GM18867 (cell line): ENCODE results near the gene CFAP57.

Experiments used
- ATAC-seq: cut with Tn5 transposase; IDR thresholded peaks from one replicate; pipeline ENCODE4 v1.9.1; 2021; ENCODE audit warnings: mild to moderate bottlenecking, moderate library complexity; ENCODE audit not compliant: unreplicated experiment

Gene CFAP57

DNA sequence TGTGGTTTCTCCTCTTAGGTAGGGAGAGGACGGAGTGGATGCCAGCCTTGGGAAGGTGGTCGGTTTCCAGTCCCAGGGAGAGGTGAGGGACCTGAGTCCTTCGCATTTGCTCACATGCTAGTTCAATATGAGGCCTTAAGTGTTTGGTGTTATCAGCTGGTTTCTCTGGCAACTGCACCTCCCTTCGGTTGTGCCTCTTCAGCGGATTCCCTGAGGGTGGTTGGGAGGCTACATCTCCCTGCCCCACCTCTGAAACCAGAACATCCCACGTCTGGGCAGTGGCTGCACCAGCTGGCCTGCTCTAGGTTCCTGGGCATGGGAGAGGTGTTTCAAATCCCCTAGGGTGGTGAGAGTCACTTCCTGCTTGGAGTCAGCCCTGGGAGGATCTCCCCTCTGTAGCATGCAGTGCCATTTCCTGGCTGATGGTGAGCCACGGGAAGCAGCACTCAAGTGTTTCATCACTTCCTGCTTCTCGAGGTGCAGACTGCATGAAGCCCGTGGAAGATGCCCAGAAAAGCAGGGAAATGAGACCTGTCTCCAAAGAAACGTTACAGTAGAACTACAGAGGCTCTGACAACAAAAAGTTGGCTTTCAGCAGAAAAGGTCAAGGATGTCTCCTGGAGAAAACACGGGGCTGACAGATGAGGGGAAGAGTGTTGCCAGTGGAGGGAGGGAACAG lies 102.1 kb downstream of the CFAP57 start:
- ATAC-seq = no peak

- ATAC-seq = no peak
Measured at GRCh38 chr1:43274804-43275180, 102.7 kb downstream of the CFAP57 start.

GRCh38 chr1:43275826-43276620 lies 103.9 kb downstream of the CFAP57 start:
- ATAC-seq = no peak

DNA sequence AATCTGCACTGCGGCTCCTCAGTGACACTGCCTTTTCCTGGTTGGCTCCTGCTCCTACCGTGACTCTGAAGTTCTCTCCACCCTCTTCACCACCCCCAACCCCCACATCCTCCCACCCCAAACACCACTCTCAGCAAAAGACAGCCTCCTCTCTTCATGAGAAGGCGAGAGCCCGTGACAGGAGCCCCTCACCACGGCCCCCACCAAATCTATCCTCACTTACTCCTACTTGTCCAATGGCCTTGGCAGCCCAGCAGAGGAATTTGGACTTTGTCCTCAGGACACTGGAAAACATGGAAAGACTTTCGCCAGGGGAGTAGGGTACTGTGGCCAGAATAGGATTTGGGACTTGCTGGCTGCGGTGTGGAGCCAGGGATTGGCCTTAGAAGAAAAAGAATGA lies 104.5 kb downstream of the CFAP57 start:
- no peak for ATAC-seq

- ATAC-seq = no peak
Measured at GRCh38 chr1:43277116-43277876, 105.2 kb downstream of the CFAP57 start.

- ATAC-seq = no peak
Measured at GRCh38 chr1:43279161-43279560, 107.0 kb downstream of the CFAP57 start.

DNA sequence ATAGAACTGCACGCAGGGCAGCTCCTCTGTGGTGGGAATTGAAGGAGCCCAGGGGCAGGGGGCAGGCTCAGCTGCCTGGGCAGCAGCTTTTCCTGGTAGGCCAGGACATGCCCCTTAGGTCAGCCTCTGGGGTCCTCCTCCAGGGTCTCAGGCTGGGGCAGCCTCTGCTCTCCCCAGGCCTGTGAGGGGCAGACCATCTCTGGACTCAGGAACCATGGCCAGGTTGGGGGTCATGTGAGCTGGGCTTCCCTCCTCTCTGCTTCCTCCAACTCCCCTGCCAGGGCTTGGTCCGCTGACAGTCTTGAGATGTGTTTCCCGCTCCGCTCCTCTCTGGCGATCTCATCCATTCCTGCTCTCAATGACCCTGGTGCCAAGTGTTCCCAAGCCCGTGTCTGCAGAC lies 107.5 kb downstream of the CFAP57 start:
- no peak for ATAC-seq

DNA sequence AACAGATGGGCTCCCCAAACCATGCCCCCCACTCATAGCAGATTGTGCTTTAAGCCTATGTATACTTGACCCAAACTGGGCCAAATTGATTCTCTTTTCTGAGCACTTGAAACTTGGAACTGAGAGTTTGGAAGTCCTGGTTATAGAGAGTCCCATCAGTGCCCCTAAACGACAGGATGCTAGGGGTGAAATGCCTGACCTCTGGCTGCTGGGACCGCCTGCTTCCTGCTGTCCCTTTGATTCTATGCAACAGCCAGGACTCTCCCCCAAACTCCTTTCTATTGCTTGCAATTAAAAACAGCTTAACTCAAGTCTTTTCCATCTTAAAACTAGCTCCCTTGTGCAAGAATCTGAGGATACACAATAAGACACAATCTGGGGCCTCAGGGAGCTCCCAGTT lies 108.6 kb downstream of the CFAP57 start:
- no peak for ATAC-seq

DNA sequence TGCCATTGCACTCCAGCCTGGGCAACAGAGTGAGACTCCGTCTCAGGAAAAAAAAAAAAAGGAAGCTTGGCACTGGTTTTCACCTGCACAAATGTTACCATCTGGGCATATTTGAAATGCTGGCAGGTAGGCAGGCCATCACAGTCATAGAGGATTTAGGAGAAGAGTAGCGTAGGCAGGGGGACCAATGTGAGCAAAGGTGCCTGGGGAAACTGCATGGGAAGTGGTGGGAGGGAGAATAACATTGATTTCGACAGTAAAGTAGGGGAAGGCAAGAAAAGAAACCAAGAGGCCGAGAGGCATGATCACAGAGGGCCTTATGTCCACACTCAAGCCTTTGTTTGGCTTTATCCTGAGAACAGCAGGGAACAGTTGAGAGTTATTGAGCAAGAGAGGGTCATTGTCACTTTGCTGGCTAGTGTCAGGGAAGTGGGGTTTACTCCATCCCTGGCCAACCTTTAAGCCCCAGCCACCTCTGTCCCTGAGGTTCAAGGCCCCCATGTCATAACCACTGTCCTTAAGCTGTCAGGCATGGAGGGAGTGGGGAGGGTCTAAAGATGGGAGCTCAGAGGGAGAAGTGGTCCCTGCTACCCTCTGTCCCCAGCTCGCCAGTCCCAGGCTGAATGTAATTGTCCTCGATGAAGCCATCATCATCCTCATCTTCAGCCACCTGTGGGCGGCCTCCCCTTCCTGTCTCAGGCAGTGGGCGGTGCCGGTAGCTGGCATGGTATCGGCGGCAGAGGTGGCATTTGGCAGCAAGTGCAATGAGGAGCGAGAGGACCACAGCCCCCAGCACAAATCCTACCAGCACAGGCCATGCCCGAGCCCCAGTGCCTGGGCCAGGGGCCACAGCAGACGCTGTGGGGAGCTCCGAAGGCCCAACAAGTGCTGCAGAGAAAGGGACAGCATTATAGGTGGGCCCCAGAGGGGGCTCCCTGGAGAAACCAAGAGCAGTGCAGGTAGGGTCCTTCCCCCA lies 110.4 kb downstream of the CFAP57 start:
- ATAC-seq = no peak

- ATAC-seq = no peak
Measured at GRCh38 chr1:43284065-43284464, 111.9 kb downstream of the CFAP57 start.

DNA sequence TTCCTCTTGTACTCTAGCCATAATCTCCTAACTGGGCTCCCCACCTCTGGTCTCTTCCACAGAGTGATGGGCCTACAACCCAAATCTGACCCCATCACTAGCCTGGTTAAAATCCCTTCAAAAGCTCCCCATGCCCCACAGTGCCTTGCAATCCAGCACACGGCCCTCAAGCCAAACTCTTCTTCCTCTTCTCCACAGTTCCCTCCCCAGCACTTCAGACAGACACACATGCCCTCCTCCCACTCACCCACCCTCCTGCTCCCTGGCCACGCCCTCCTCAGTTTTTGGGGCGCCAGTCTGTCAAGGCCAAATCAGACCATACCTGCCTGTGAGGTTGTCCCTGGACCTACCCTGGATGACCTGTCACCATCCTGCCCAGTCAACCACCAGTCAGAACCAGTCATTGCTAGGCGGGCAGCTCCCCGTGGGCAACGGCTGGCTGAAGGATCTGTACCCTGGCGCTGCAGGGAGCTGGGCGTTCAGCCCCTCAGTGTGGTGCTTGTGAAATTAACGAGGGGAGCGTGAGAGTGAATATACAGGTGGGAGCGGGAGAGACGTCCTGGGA lies 112.5 kb downstream of the CFAP57 start:
- ATAC-seq = no peak

DNA sequence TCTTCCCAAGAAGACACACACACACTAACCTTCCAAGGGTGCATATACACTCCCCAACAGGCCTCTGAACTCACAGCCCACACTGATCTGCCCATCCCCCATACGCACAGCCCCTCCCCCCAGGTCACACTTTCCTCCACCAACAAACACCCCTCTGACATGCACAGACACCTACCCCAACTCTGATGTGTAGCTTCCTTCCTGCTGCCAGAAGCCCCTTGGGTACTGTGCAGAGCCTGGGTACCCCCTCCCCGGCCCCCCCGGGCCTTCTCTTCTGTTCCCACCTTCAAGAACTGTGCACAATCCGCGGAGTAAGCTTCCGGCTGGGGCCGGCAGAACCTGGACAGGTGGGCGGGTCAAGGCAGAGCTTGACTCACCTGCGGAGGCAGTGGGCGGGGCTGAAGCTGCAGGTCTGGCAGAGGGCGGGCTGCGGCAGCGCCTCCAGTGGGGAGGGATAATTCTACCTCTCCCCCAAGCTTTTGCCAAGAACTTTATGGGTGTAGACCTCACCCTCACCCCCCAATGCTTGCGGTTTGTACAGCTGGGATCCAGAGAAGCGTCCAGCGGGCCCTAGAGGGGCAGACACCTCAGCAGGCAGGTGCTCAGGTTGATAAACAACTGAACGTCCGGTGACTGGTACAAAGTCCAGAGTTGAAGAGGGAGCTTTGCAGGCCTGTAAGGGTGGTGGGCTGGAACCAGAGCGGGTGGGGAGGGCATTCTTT lies 113.3 kb downstream of the CFAP57 start, which contains the start of gene C1orf210:
C1orf210 (minus strand) TSS at position 313 of the 722 bp plus-strand sequence. CDS start 2,311 bp downstream, outside the sequence.
- ATAC-seq = no peak

DNA sequence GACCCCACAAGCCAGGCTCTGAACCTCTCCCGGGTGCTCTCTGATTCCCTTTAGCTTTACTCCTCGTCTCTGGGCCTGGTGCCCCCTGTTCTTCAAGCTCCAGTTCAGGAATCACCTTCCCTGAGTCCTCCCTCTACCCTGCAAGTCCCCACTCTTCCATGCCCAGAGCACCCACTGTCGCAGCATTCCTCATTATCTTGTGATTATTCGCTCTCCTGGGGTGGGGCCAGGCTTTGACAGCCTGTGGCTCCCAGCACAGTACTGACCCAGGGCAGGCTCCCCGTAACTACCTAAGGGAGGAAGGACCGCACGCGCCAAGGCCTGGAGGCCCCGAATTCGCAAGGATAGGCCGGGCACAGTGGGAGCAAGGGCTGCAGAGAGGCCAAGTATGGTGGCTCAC lies 114.0 kb downstream of the CFAP57 start:
- ATAC-seq = no peak

GRCh38 chr1:43286533-43286932 lies 114.4 kb downstream of the CFAP57 start:
- no peak for ATAC-seq

- ATAC-seq = no peak
Measured at GRCh38 chr1:43288058-43288784, 116.1 kb downstream of the CFAP57 start.

GRCh38 chr1:43288785-43289706 lies 116.9 kb downstream of the CFAP57 start:
- no peak for ATAC-seq

- ATAC-seq = no peak
Measured at GRCh38 chr1:43292216-43292615, 120.1 kb downstream of the CFAP57 start.

- no peak for ATAC-seq
Measured at GRCh38 chr1:43292679-43293078, 120.5 kb downstream of the CFAP57 start.
